Gastroesophageal sphincter (tissue), 3 donors: Measurements from ENCODE around the gene MAP1B.

Source experiments
- EP300 ChIP-seq: sonication (generic); formaldehyde crosslinking; IDR thresholded peaks from one replicate; pipeline ENCODE4 v1.6.1; 2017; ENCODE audit warnings: antibody characterized with exemption, mild to moderate bottlenecking
- POLR2A ChIP-seq, 2 donors: fragments of 450-650 bp; IDR thresholded peaks; one replicate each; pipeline ENCODE4 v1.6.1; 2017; ENCODE audit warnings: antibody characterized with exemption in 2 of 2, mild to moderate bottlenecking in 2 of 2, moderate library complexity in 1 of 2
- POLR2AphosphoS5 ChIP-seq: sonication (generic); formaldehyde crosslinking; IDR thresholded peaks from one replicate; pipeline ENCODE4 v1.6.1; 2017; ENCODE audit warnings: antibody characterized with exemption
- TF ChIP-seq, protein P1 (sequence below), 4 experiments: fragments of 200-600 bp in 2 of 4; fragments of 450-650 bp in 2 of 4; sonication (generic) in 1 of 4; IDR thresholded peaks; one replicate each; pipeline ENCODE4 v1.5.1; 2017 to 2019; ENCODE audit warnings: antibody characterized with exemption in 4 of 4, mild to moderate bottlenecking in 2 of 4, moderate library complexity in 2 of 4

DNA sequence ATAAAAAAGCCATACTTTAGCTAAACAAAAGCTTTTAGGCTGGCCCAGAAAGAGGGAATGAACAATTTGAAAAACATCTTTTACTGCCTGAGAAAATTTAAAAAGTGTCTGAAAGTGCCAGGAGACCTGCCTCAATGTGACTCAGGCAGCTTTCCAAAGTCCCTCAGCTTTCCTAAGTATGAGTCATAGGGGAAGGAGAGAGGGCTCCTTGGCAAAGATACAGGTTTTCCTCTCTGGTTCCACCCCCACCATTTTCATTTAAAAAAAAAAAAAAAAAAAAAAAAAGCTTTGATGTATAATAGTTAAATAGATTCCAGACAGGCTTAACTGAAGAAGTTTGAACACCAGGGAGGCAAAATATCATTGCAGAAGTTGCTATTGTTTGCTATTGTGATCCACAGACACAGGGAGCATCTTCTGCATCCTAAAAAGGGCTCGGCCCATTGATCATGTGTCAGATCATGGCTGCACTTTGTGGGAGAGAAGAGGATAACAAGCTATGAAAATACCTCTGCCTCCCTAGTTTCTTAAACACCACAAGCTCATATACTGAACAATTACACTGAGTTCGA lies 141.2 kb downstream of the MAP1B start:
- TF ChIP-seq POLR2AphosphoS5 (peak; percentile 68), POLR2A (IDR thresholded peaks at IDR 0.05) (no peak), EP300 (no peak)
- TF ChIP-seq, protein P1, sequence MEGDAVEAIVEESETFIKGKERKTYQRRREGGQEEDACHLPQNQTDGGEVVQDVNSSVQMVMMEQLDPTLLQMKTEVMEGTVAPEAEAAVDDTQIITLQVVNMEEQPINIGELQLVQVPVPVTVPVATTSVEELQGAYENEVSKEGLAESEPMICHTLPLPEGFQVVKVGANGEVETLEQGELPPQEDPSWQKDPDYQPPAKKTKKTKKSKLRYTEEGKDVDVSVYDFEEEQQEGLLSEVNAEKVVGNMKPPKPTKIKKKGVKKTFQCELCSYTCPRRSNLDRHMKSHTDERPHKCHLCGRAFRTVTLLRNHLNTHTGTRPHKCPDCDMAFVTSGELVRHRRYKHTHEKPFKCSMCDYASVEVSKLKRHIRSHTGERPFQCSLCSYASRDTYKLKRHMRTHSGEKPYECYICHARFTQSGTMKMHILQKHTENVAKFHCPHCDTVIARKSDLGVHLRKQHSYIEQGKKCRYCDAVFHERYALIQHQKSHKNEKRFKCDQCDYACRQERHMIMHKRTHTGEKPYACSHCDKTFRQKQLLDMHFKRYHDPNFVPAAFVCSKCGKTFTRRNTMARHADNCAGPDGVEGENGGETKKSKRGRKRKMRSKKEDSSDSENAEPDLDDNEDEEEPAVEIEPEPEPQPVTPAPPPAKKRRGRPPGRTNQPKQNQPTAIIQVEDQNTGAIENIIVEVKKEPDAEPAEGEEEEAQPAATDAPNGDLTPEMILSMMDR (IDR thresholded peaks at IDR 0.05) = no peak
